H9 (cell line): Measurements from ENCODE around the gene LLGL2. TPM values are rescaled to one million over a fixed set of nuclear protein-coding genes. Genes with fewer than 3 reads are reported as not detected.

Experiments
- DNase-seq: peaks from one replicate; pipeline ENCODE4 v3.0.0-alpha.2; 2017
- H2AFZ ChIP-seq: one replicate; pipeline ENCODE4 v1.6.1; 2013; ENCODE audit warnings: mild to moderate bottlenecking, low read length, control low read depth, moderate library complexity
- H2AK5ac ChIP-seq: 2 replicates; pipeline ENCODE4 v1.6.1; 2013; ENCODE audit warnings: low read length, control low read depth, mixed read lengths; ENCODE audit not compliant: insufficient read length
- H2BK120ac ChIP-seq: one replicate; pipeline ENCODE4 v1.6.1; 2013; ENCODE audit warnings: low read depth, mild to moderate bottlenecking, low read length, control low read depth, inconsistent platforms; ENCODE audit not compliant: poor library complexity, severe bottlenecking
- H2BK12ac ChIP-seq: 2 replicates; pipeline ENCODE4 v1.6.1; 2013; ENCODE audit warnings: low read length, control low read depth, mixed read lengths, low read depth; ENCODE audit not compliant: insufficient read length
- H2BK15ac ChIP-seq: 2 replicates; pipeline ENCODE4 v1.6.1; 2013; ENCODE audit warnings: low read depth, low read length, control low read depth
- H2BK20ac ChIP-seq: one replicate; pipeline ENCODE4 v1.6.1; 2013; ENCODE audit warnings: low read depth, mild to moderate bottlenecking, low read length, control low read depth, inconsistent platforms; ENCODE audit not compliant: poor library complexity, severe bottlenecking
- H2BK5ac ChIP-seq: 2 replicates; pipeline ENCODE4 v1.6.1; 2013; ENCODE audit warnings: low read length, control low read depth, mixed read lengths; ENCODE audit not compliant: insufficient read length
- H3K14ac ChIP-seq: 2 replicates; pipeline ENCODE4 v1.6.1; 2013; ENCODE audit warnings: low read length, control low read depth; ENCODE audit not compliant: insufficient read depth
- H3K18ac ChIP-seq: 2 replicates; pipeline ENCODE4 v1.6.1; 2013; ENCODE audit warnings: low read depth, mild to moderate bottlenecking, mixed read lengths, low read length, control low read depth; ENCODE audit not compliant: insufficient read length
- H3K23ac ChIP-seq: 2 replicates; pipeline ENCODE4 v1.6.1; 2013; ENCODE audit warnings: low read length, control low read depth, mixed read lengths, low read depth; ENCODE audit not compliant: insufficient read length
- H3K23me2 ChIP-seq: 2 replicates; pipeline ENCODE4 v1.6.1; 2013; ENCODE audit warnings: low read depth, mild to moderate bottlenecking, mixed read lengths, low read length, control low read depth; ENCODE audit not compliant: insufficient read length, poor library complexity, severe bottlenecking
- H3K27ac ChIP-seq: 2 replicates; pipeline ENCODE4 v1.5.1; 2013; ENCODE audit warnings: low read length, control low read depth, mixed read lengths, low read depth; ENCODE audit not compliant: insufficient read length
- H3K27me3 ChIP-seq: 2 replicates; pipeline ENCODE4 v1.6.1; 2013; ENCODE audit warnings: low read length, control low read depth, inconsistent platforms; ENCODE audit not compliant: insufficient read depth
- H3K4ac ChIP-seq: 2 replicates; pipeline ENCODE4 v1.6.1; 2013; ENCODE audit warnings: low read depth, mild to moderate bottlenecking, control low read depth, inconsistent platforms, low read length, moderate library complexity
- H3K4me1 ChIP-seq: 2 replicates; pipeline ENCODE4 v1.6.1; 2013; ENCODE audit warnings: low read length, control low read depth, inconsistent platforms; ENCODE audit not compliant: insufficient read depth
- H3K4me2 ChIP-seq: 2 replicates; pipeline ENCODE4 v1.6.1; 2013; ENCODE audit warnings: low read length, control low read depth, mixed read lengths; ENCODE audit not compliant: insufficient read length, insufficient read depth
- H3K56ac ChIP-seq: 2 replicates; pipeline ENCODE4 v1.6.1; 2013; ENCODE audit warnings: low read depth, mild to moderate bottlenecking, mixed read lengths, low read length, control low read depth; ENCODE audit not compliant: insufficient read length
- H3K79me1 ChIP-seq: 2 replicates; pipeline ENCODE4 v1.6.1; 2013; ENCODE audit warnings: low read depth, mild to moderate bottlenecking, moderate library complexity, low read length, control low read depth, inconsistent platforms; ENCODE audit not compliant: insufficient read depth, poor library complexity, severe bottlenecking
- H3K79me2 ChIP-seq: 2 replicates; pipeline ENCODE4 v1.6.1; 2013; ENCODE audit warnings: low read length, control low read depth, inconsistent platforms; ENCODE audit not compliant: insufficient read depth
- H3K9ac ChIP-seq: 2 replicates; pipeline ENCODE4 v1.6.1; 2013; ENCODE audit warnings: low read length, control low read depth, mixed read lengths; ENCODE audit not compliant: insufficient read length; ENCODE audit errors: extremely low read depth
- H3K9me3 ChIP-seq: one replicate; pipeline ENCODE4 v1.6.1; 2013; ENCODE audit warnings: low read depth, low read length, inconsistent platforms; ENCODE audit not compliant: control insufficient read depth
- H3T11ph ChIP-seq: one replicate; pipeline ENCODE4 v1.6.1; 2013; ENCODE audit warnings: mild to moderate bottlenecking, low read length, control low read depth, inconsistent platforms
- H4K20me1 ChIP-seq: one replicate; pipeline ENCODE4 v1.6.1; 2013; ENCODE audit not compliant: control insufficient read depth, insufficient read length, insufficient read depth
- H4K5ac ChIP-seq: 2 replicates; pipeline ENCODE4 v1.6.1; 2013; ENCODE audit warnings: low read depth, mild to moderate bottlenecking, mixed read lengths, low read length, control low read depth; ENCODE audit not compliant: insufficient read length
- H4K8ac ChIP-seq: replicated peaks from 2 replicates; pipeline ENCODE4 v1.6.1; 2013; ENCODE audit warnings: low read length, control low read depth, mixed read lengths, low read depth; ENCODE audit not compliant: insufficient read length
- H4K91ac ChIP-seq: 2 replicates; pipeline ENCODE4 v1.6.1; 2013; ENCODE audit warnings: low read depth, mild to moderate bottlenecking, moderate library complexity, mixed read lengths, low read length, control low read depth; ENCODE audit not compliant: insufficient read length
- H3K27ac Mint-ChIP-seq, 3 experiments: 2 replicates in 2 of 3; 3 replicates in 1 of 3; pipeline ENCODE4 v1.8.0; 2020 to 2021; ENCODE audit warnings: mixed read lengths in 3 of 3, mild to moderate bottlenecking in 1 of 3, moderate library complexity in 1 of 3
- H3K27me3 Mint-ChIP-seq: 2 replicates; pipeline ENCODE4 v1.8.0; 2021; ENCODE audit warnings: low read depth, mild to moderate bottlenecking, moderate library complexity, mixed read lengths
- H3K36me3 Mint-ChIP-seq, 3 experiments: 2 replicates in 2 of 3; 3 replicates in 1 of 3; pipeline ENCODE4 v1.8.0; 2020 to 2021; ENCODE audit warnings: low read depth in 3 of 3, mixed read lengths in 3 of 3; ENCODE audit not compliant: insufficient read depth in 1 of 3
- H3K4me1 Mint-ChIP-seq, 2 experiments: 2 replicates each; pipeline ENCODE4 v1.8.0; 2020; ENCODE audit warnings: mixed read lengths in 2 of 2
- H3K4me3 Mint-ChIP-seq, 2 experiments: 2 replicates in 1 of 2; 3 replicates in 1 of 2; pipeline ENCODE4 v1.8.0; 2020 to 2021; ENCODE audit warnings: mild to moderate bottlenecking in 2 of 2, mixed read lengths in 2 of 2, moderate library complexity in 1 of 2
- H3K9me3 Mint-ChIP-seq, 2 experiments: 2 replicates in 1 of 2; 3 replicates in 1 of 2; pipeline ENCODE4 v1.8.0; 2020; ENCODE audit warnings: mild to moderate bottlenecking in 2 of 2, mixed read lengths in 2 of 2, moderate library complexity in 1 of 2
- WGBS: extraction: QIAGEN DNeasy Blood & Tissue Kit; methylation state at CpG from one replicate; pipeline ENCODE4 v1.1.7; 2013; ENCODE audit warnings: missing lambda C conversion rate, low lambda C conversion rate, mixed read lengths; ENCODE audit not compliant: insufficient read length; ENCODE audit errors: extremely low coverage; 5-methylcytosine and 5-hydroxymethylcytosine counted together
- total RNA-seq: library from RNA; stranded (reverse); gene quantifications from 2 replicates; pipeline ENCODE4 v1.2.1, GENCODE V29; 2021
- TF ChIP-seq, protein P1 (sequence below): fragments of 200-600 bp; sonication (generic); conservative IDR thresholded peaks from 3 replicates; pipeline ENCODE4 v1.8.0; 2021; ENCODE audit warnings: antibody characterized with exemption, mild to moderate bottlenecking

LLGL2 gene
- total RNA-seq, 1 experiment from 2014 or later: 90.4 TPM

DNA sequence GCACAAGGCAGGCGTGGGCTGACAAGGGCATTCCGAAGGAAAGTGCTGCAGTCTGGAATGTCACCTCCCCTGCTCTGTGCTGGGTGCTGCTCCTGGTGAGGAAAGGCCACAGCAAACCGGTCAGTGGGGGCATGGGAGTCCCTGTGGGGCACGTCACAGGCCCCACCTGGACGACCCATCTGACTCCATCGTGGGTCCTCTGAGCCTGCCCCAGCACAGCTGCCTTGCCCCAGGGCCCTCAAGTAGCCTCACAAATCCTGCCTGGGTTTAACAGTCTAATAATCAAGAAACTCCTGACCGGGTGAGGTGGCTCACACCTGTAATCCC lies 59.3 kb downstream of the LLGL2 start:
- WGBS: no CpG with 5 or more reads among the region's 7 CpGs
- no peak overlapping the region for H4K5ac ChIP-seq
- no peaks in the 10 kb centered on the region for H4K20me1 ChIP-seq
- TF ChIP-seq, protein P1, sequence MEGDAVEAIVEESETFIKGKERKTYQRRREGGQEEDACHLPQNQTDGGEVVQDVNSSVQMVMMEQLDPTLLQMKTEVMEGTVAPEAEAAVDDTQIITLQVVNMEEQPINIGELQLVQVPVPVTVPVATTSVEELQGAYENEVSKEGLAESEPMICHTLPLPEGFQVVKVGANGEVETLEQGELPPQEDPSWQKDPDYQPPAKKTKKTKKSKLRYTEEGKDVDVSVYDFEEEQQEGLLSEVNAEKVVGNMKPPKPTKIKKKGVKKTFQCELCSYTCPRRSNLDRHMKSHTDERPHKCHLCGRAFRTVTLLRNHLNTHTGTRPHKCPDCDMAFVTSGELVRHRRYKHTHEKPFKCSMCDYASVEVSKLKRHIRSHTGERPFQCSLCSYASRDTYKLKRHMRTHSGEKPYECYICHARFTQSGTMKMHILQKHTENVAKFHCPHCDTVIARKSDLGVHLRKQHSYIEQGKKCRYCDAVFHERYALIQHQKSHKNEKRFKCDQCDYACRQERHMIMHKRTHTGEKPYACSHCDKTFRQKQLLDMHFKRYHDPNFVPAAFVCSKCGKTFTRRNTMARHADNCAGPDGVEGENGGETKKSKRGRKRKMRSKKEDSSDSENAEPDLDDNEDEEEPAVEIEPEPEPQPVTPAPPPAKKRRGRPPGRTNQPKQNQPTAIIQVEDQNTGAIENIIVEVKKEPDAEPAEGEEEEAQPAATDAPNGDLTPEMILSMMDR: no peak
- peaks cover 9% of the 10 kb centered on the region for H3K27me3 Mint-ChIP-seq
- H2BK120ac ChIP-seq: no peak overlapping the region
- H4K91ac ChIP-seq: no peak overlapping the region
- no peaks in the 10 kb centered on the region for H3K79me2 ChIP-seq
- no peak overlapping the region for H4K8ac ChIP-seq
- no peak overlapping the region for H2BK5ac ChIP-seq
- no peak overlapping the region for H3K14ac ChIP-seq
- H3K79me1 ChIP-seq: no peaks in the 10 kb centered on the region
- 0 out of 2 replicates have a peak, but pooled peaks cover 3% of the 10 kb centered on the region for H3K4me1 ChIP-seq
- H3K27me3 ChIP-seq: no peaks in the 10 kb centered on the region
- H2BK15ac ChIP-seq: no peak overlapping the region
- peaks cover 10 to 13% of the 10 kb centered on the region in 2 experiments for H3K9me3 Mint-ChIP-seq
- H3K4me2 ChIP-seq: no peak overlapping the region
- no peak overlapping the region for H2BK12ac ChIP-seq
- no peak for DNase-seq
- H2AK5ac ChIP-seq: no peak overlapping the region
- no peak overlapping the region for H3K18ac ChIP-seq
- peaks cover 4 to 5% of the 10 kb centered on the region in 2 experiments; a peak in 3 of 4 replicates for H3K4me1 Mint-ChIP-seq
- peaks cover 0 to 5% (median 3%) of the 10 kb centered on the region in 3 experiments; a peak in 5 of 7 replicates for H3K36me3 Mint-ChIP-seq
- H3K23me2 ChIP-seq: peaks cover 13% of the 10 kb centered on the region
- no peak overlapping the region for H2AFZ ChIP-seq
- H2BK20ac ChIP-seq: no peak overlapping the region
- no peak overlapping the region for H3K4ac ChIP-seq
- H3T11ph ChIP-seq: no peak overlapping the region
- no peak overlapping the region; a peak in 1 of 5 replicates for H3K4me3 Mint-ChIP-seq
- no peak overlapping the region for H3K23ac ChIP-seq
- H3K27ac Mint-ChIP-seq: no peak overlapping the region
- H3K9me3 ChIP-seq: no peaks in the 10 kb centered on the region
- no peak overlapping the region for H3K27ac ChIP-seq
- no peak overlapping the region for H3K56ac ChIP-seq
- no peak overlapping the region for H3K9ac ChIP-seq
